Cardiac muscle cell (in vitro differentiated cells and primary cell): Measurements from ENCODE around the gene NFATC2. TPM values are rescaled to one million over a fixed set of nuclear protein-coding genes. Genes with fewer than 3 reads are reported as not detected.
A peak's percentile ranks its signal among the peaks of the same experiment; 100 is the strongest.

ENCODE experiments used
- DNase-seq, 2 donors: peaks; one replicate each; pipeline versions ENCODE4 v3.0.0 to v3.0.0-alpha.2; 2010 to 2017; ENCODE audit warnings: low read depth in 1 of 2, low spot score in 1 of 2
- H3K27ac ChIP-seq: fragments of 200-600 bp; sonication (generic); 2 replicates; pipeline ENCODE4 v1.5.1; 2016
- H3K27me3 ChIP-seq: fragments of 200-600 bp; sonication (generic); 2 replicates; pipeline ENCODE4 v1.6.0; 2016; ENCODE audit warnings: control low read depth
- H3K36me3 ChIP-seq: fragments of 200-600 bp; sonication (generic); 2 replicates; pipeline ENCODE4 v1.5.1; 2016; ENCODE audit warnings: control low read depth
- H3K4me1 ChIP-seq: fragments of 200-600 bp; sonication (generic); 2 replicates; pipeline ENCODE4 v1.8.1; 2017; ENCODE audit warnings: low read depth, mild to moderate bottlenecking, mixed run types
- H3K4me3 ChIP-seq: fragments of 200-600 bp; sonication (generic); 2 replicates; pipeline ENCODE4 v1.5.1; 2016; ENCODE audit warnings: mild to moderate bottlenecking
- H3K9me3 ChIP-seq: fragments of 200-600 bp; sonication (generic); 2 replicates; pipeline ENCODE4 v1.5.1; 2017; ENCODE audit warnings: low read depth, mild to moderate bottlenecking, control low read depth
- polyA plus RNA-seq: library from polyadenylated mRNA; unstranded; fragments of >200 nt; fragmentation: Nextera tagmentation; extraction: Ambion mirVana; gene quantifications from 2 replicates; pipeline ENCODE4 v1.2.1, GENCODE V29; 2016
- total RNA-seq: library from RNA; depleted of rRNA; stranded (reverse); fragments of >200 nt; gene quantifications from 2 replicates; pipeline ENCODE4 v1.2.3, GENCODE V29; 2016
- TF ChIP-seq, protein P1 (sequence below): IDR thresholded peaks from 2 replicates; pipeline ENCODE4 v1.5.1; 2012; ENCODE audit warnings: low read depth, mild to moderate bottlenecking, low read length

The NFATC2 gene
- total and polyA plus RNA-seq, 2 experiments from 2014 or later: 5.8 to 17.0 TPM

DNA sequence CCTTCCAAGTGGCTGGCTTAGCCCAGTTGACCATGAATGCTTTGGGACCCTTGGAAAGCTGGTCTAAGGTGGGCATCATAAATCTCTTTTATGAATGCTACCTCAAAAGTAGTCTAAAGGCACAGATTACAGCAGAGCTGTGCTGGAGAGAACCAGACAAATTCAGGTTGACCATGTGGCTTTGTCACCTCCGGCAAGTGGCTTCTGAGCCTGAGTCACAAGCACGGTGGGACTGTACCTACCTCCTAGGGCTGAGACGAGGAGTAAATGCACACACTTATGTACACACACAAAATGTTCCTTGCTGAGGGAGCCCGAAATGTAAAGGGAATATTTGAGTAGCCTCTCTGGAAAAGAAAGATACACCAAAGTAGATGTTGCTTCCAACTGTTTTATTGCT lies 155.9 kb downstream of the NFATC2 start:
- Histone ChIP-seq H3K4me1 (no peaks in the 10 kb centered on the region), H3K9me3 (no peaks in the 10 kb centered on the region), H3K36me3 (peaks cover 8% of the 10 kb centered on the region), H3K4me3 (no peak overlapping the region), H3K27me3 (no peaks in the 10 kb centered on the region), H3K27ac (no peak overlapping the region)
- TF ChIP-seq, protein P1, sequence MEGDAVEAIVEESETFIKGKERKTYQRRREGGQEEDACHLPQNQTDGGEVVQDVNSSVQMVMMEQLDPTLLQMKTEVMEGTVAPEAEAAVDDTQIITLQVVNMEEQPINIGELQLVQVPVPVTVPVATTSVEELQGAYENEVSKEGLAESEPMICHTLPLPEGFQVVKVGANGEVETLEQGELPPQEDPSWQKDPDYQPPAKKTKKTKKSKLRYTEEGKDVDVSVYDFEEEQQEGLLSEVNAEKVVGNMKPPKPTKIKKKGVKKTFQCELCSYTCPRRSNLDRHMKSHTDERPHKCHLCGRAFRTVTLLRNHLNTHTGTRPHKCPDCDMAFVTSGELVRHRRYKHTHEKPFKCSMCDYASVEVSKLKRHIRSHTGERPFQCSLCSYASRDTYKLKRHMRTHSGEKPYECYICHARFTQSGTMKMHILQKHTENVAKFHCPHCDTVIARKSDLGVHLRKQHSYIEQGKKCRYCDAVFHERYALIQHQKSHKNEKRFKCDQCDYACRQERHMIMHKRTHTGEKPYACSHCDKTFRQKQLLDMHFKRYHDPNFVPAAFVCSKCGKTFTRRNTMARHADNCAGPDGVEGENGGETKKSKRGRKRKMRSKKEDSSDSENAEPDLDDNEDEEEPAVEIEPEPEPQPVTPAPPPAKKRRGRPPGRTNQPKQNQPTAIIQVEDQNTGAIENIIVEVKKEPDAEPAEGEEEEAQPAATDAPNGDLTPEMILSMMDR: no peak
- DNase-seq: no peak

DNA sequence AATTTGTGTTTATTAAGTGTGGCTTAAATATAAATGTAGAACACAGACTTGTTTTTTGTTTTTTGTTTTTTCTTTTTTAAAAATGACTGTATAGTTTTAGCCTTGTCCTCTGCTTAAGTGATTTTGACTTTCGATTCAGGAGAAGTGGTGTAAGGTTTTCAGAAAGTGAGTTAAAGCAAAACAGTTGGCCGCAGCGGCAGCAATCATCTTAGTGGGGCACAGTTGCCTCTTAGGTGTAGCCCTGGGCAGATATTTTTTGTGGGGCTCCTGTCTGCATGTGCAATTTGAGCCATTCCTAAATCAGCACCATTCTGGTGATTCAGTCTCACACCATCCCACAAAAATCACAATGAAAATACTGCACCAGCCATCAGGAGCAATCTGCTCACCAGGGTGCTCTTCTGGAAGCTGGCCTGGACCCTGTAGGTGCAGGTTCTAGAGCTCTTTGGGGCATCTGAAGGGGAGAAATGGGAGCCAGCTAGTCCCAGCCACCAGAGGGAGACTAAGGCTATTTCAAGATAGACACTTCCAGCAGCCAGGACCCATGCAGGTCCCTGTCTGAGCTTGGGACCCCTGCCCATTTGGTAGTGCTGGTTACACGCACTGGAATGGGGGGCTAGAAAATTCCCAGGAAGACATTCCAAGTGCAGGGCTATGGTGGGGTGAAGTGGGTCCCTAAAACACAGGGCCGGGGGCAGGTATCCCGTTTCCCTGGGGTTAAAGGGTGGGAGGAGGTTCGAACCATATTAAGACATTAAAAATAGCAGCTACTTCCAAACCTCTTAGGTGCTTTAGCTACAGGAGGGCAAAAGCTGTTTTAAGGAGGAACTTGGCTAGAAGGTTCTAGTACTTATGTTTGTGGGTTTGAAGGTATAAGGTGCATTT lies 156.6 kb downstream of the NFATC2 start:
- DNase-seq: peak; percentile 57 to 62
- Histone ChIP-seq H3K36me3 (peaks cover 8% of the 10 kb centered on the region), H3K27me3 (no peaks in the 10 kb centered on the region), H3K9me3 (no peaks in the 10 kb centered on the region), H3K4me3 (no peak overlapping the region), H3K4me1 (peaks cover 4% of the 10 kb centered on the region), H3K27ac (no peak overlapping the region)
- TF ChIP-seq, protein P1: peak; percentile 74

DNA sequence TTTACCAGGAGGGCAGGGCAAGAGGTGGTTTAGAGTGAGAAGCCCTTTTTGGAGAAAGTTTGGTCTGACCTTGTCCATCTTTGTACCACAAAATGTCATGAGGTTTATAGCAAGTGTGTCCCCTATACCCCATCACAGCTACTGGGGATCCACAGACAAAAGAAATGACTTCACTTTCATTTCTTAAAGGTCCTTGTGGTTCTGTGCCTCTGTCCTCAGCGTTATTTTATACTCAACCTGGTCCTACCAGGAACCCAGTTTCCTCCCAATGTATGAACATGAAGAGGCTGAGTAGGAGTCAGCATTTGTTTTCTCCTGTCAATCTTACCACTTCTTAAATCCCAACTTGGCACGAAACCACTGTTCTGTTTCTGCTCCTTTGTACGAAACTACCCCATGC lies 157.6 kb downstream of the NFATC2 start:
- H3K4me1 ChIP-seq: peaks cover 9% of the 10 kb centered on the region
- H3K9me3 ChIP-seq: no peaks in the 10 kb centered on the region
- TF ChIP-seq, protein P1: no peak
- no peaks in the 10 kb centered on the region for H3K27me3 ChIP-seq
- no peak overlapping the region for H3K27ac ChIP-seq
- DNase-seq: no peak
- peaks cover 4% of the 10 kb centered on the region for H3K36me3 ChIP-seq
- no peak overlapping the region for H3K4me3 ChIP-seq

DNA sequence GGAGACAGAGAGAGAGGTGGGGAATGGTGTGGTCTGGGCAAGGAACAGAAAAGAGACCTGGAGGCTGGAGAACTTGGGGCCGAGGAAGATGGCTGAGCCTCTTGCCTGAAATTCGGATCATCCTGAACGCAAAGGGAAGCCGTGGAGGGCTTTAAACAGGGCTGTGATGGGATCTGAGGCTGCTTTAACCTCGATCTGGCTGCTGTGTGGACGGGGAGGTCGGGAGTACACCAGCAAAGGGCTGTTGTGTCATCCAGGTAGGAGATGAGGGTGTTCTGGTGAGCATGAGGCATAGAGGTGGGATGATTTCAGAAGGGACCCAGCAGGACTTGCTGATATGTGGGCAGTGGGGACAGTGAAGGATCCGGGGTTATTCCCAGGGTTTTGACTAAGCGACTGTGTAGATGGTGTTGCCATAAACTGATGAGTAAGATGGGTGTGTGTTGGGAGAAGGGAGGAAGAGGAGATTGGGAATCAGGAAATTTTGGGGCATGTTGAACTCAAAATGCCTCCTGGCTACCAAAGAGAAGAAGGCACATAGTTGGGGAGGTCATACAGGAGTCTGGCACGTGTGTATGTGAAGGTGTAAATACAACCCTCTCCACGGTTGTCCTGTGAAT lies 158.5 kb downstream of the NFATC2 start:
- DNase-seq: no peak
- H3K27ac ChIP-seq: no peak overlapping the region
- TF ChIP-seq, protein P1: no peak

DNA sequence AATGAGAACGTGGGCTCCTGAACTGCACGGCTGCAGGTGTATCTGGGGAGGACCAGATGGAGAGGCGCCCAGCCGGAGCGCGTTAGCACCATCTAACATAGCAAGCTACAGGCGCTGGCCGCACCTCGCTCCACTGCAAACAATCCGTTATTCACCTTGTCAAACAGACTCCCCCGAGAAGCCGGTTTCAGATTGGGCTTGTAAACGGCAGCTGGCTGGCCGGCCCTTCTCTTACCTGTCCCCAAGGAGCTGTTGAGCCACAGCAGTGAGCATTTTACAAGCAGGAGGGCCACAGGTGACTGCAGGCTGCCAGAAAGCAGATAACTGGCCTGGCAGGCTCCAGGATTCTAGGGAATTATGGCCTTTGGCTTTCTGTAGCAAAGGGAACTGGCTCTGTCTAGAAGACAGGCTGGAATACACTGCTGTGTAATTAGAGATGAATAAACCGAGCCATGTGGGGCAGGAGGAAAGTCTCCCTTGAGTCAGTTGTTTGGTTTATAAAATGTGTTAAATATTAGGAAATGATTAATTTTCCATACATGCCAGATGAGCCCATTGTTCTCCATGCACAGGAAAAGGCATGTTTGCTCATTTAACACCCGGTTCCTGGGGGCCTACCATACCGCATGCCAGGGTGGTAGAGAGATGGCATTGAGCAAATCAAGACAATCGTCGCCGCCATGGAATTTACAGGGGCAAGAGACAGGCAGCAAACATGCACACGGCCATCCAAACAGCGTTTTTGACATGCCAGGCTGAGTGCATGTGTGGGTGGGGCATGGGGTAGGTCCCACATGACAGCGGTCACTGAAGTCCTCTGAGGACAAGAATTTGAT lies 159.3 kb downstream of the NFATC2 start:
- H3K27ac ChIP-seq: no peak overlapping the region
- no peak overlapping the region for H3K4me3 ChIP-seq
- H3K27me3 ChIP-seq: no peaks in the 10 kb centered on the region
- H3K4me1 ChIP-seq: peaks cover 9% of the 10 kb centered on the region
- no peak for DNase-seq
- H3K36me3 ChIP-seq: peaks cover 4% of the 10 kb centered on the region
- TF ChIP-seq, protein P1: no peak
- H3K9me3 ChIP-seq: no peaks in the 10 kb centered on the region

More for the DNA sequence above, 158.5 kb downstream of the NFATC2 start:
- Histone ChIP-seq H3K36me3 (peaks cover 4% of the 10 kb centered on the region), H3K9me3 (no peaks in the 10 kb centered on the region), H3K4me1 (peaks cover 9% of the 10 kb centered on the region), H3K4me3 (no peak overlapping the region), H3K27me3 (no peaks in the 10 kb centered on the region)
